Activated CD4-positive, alpha-beta memory T cell treated with anti-CD3 and anti-CD28 coated beads for 36 hours (primary cell): ENCODE results near the gene STAB1. TPM values are rescaled to one million over a fixed set of nuclear protein-coding genes. Genes with fewer than 3 reads are reported as not detected.

Source experiments
- CTCF ChIA-PET: fragments of 350-600 bp; sonication (Branson Sonifier 250); formaldehyde crosslinking; loops from one replicate; lab custom pipeline; 2021; ENCODE audit warnings: antibody characterized with exemption, inconsistent platforms; lab: Charles Lee
- POLR2A ChIA-PET: fragments of 350-600 bp; sonication (Branson Sonifier 250); formaldehyde crosslinking; loops from one replicate; lab custom pipeline; 2021; ENCODE audit warnings: antibody characterized with exemption; lab: Charles Lee
- DNase-seq: peaks from one replicate; pipeline ENCODE4 v3.0.0-alpha.2; 2020
- H3K27ac Mint-ChIP-seq: one replicate; pipeline ENCODE4 v1.8.0; 2021; ENCODE audit warnings: mixed read lengths
- H3K27me3 Mint-ChIP-seq: one replicate; pipeline ENCODE4 v1.8.0; 2021; ENCODE audit warnings: mixed read lengths
- H3K36me3 Mint-ChIP-seq: one replicate; pipeline ENCODE4 v1.8.0; 2021; ENCODE audit warnings: mixed read lengths
- H3K4me1 Mint-ChIP-seq: one replicate; pipeline ENCODE4 v1.8.0; 2021; ENCODE audit warnings: low read depth, mixed read lengths
- H3K4me3 Mint-ChIP-seq: one replicate; pipeline ENCODE4 v1.8.0; 2021; ENCODE audit warnings: mild to moderate bottlenecking, mixed read lengths
- H3K9me3 Mint-ChIP-seq: one replicate; pipeline ENCODE4 v1.8.0; 2021; ENCODE audit warnings: mixed read lengths
- intact Hi-C: fragments of 100-400 bp; cut with micrococcal nuclease; formaldehyde crosslinking; loops from one replicate; pipeline ENCODE4 v1.15.1; 2023
- total RNA-seq, 2 experiments: library from RNA; stranded (reverse); gene quantifications; one replicate each; pipeline ENCODE4 v1.2.3, GENCODE V29; 2021

STAB1 gene
- total RNA-seq, 2 experiments from 2014 or later, result 0.14 TPM; not detected in 1

- no peak overlapping the region for H3K4me3 Mint-ChIP-seq
- POLR2A ChIA-PET, result no interaction called here
- H3K9me3 Mint-ChIP-seq, result no peaks in the 10 kb centered on the region
- CTCF ChIA-PET, result no interaction called here
- H3K27me3 Mint-ChIP-seq, result no peaks in the 10 kb centered on the region
- no peak for DNase-seq
- no peak overlapping the region for H3K27ac Mint-ChIP-seq
- peaks cover 14% of the 10 kb centered on the region for H3K4me1 Mint-ChIP-seq
- peaks cover 24% of the 10 kb centered on the region for H3K36me3 Mint-ChIP-seq
- intact Hi-C loops, result no loop called here
Observed at GRCh38 chr3:52463416-52463815, 31.7 kb upstream of the STAB1 start.

GRCh38 chr3:52468336-52468735 lies 26.8 kb upstream of the STAB1 start:
- no peak overlapping the region for H3K4me3 Mint-ChIP-seq
- CTCF ChIA-PET, result interaction anchor here (0.8 kb wide), 1 partner anchor 30 kb away, joined by 3 read pairs; no protein-coding TSS in a partner anchor
- no peak for DNase-seq
- no peaks in the 10 kb centered on the region for H3K9me3 Mint-ChIP-seq
- intact Hi-C loops, result no loop called here
- H3K27me3 Mint-ChIP-seq, result no peaks in the 10 kb centered on the region
- peak overlapping the region; percentile 13 for H3K27ac Mint-ChIP-seq
- H3K4me1 Mint-ChIP-seq, result peaks cover 2% of the 10 kb centered on the region
- POLR2A ChIA-PET, result no interaction called here
- H3K36me3 Mint-ChIP-seq, result peaks cover 17% of the 10 kb centered on the region

DNA sequence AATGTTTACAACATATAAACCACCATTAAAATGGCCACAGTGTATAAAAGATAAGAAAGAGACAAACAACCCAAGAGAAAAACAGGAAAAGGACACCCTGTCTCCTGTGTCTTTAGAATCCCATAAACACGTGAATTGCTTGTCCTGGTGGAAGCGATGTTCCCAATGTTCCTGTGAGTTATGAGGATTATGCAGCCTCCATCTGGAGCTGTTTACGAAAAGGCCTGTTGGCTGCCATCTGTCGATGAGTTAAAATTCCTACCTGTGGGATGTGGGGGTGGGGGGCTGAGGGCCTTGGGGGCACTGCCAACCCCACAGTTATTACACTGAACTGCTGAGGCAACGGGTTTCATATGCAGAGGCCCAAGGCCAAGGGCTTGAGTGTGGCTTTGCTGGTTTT lies 26.1 kb upstream of the STAB1 start:
- Mint-ChIP-seq H3K36me3 (peaks cover 21% of the 10 kb centered on the region), H3K27ac (no peak overlapping the region), H3K9me3 (no peaks in the 10 kb centered on the region), H3K4me3 (no peak overlapping the region), H3K4me1 (no peaks in the 10 kb centered on the region), H3K27me3 (no peaks in the 10 kb centered on the region)
- DNase-seq, result no peak
- CTCF ChIA-PET, result interaction anchor here (0.8 kb wide), 1 partner anchor 29 kb away, joined by 3 read pairs; no protein-coding TSS in a partner anchor
- POLR2A ChIA-PET, result no interaction called here
- intact Hi-C loops, result no loop called here

DNA sequence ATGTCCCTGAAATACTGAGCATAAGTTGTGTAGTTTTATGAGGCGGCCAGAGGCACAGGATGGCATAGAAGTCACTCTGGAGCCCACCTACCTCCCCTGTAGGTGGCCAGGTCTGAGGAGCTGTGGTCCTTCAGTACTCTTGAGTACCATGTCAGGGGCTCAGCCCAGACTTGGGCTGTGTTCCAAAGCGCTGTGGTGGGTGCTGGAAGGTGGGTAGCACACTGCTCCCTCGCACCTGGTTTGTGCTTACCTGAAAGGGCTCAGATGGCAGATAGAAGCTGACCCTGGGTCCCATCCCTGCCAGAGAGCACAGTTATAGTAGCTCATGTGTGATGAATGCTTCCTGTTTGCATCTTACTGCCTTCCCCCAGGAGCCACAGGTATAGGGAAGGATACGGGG lies 24.2 kb upstream of the STAB1 start:
- DNase-seq, result no peak
- no peak overlapping the region for H3K4me3 Mint-ChIP-seq
- no peaks in the 10 kb centered on the region for H3K4me1 Mint-ChIP-seq
- H3K27me3 Mint-ChIP-seq, result no peaks in the 10 kb centered on the region
- ChIA-PET CTCF (interaction anchor here (1.2 kb wide), 1 partner anchor 25 kb away, joined by 3 read pairs; no protein-coding TSS in a partner anchor), POLR2A (no interaction called here)
- peaks cover 20% of the 10 kb centered on the region for H3K36me3 Mint-ChIP-seq
- H3K27ac Mint-ChIP-seq, result no peak overlapping the region
- intact Hi-C loops, result no loop called here
- H3K9me3 Mint-ChIP-seq, result no peaks in the 10 kb centered on the region

DNA sequence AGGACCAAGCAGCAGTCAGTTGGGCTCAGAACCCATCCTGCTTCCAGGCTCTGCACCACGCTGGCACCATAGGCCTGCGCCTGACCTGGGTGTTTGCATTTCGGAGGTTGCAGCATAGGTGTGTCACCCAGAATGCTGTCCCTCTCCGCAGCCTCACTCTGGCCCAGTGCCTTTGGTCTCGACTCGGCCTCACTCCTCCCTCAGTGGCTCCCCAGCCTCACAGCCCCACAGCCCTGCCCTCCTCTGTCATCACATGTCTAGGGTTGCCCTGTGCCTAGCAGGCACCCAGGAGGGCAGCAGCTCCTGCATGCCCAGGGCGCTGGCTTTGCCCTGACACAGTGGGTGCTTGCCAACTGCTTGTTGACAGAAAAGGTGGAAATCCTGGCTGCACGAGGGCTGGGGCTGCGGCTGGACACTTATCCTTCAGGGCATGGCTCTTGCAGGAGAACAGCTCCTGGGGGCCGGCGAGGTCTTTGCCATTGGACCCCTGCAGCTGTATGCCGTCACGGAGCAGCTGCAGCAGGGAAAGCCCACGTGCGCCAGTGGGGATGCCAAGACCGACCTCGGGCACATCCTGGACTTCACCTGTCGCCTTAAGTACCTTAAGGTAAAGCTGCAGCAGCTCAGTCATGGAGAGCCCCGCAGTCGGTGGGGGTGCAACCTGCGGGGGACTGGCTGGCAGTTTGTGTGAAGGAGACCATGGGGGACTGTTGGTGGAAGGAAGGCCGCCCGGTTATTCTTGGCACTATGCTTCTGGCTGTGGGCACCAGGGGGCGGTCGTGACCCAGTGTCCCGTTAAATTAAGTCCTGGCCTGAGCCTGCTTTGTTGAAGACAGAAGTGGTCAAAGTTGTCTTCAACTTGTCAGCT lies 23.5 kb upstream of the STAB1 start:
- Mint-ChIP-seq H3K9me3 (no peaks in the 10 kb centered on the region), H3K4me3 (no peak overlapping the region), H3K4me1 (no peaks in the 10 kb centered on the region), H3K27me3 (no peaks in the 10 kb centered on the region), H3K27ac (no peak overlapping the region), H3K36me3 (peaks cover 20% of the 10 kb centered on the region)
- peak; percentile 51 for DNase-seq
- intact Hi-C loops, result no loop called here
- POLR2A ChIA-PET, result no interaction called here
- CTCF ChIA-PET, result interaction anchor here (1.2 to 1.4 kb wide), 2 partner anchors 25 to 27 kb away, joined by 3 read pairs; no protein-coding TSS in a partner anchor

GRCh38 chr3:52472239-52473000 lies 22.7 kb upstream of the STAB1 start:
- H3K36me3 Mint-ChIP-seq, result peaks cover 23% of the 10 kb centered on the region
- intact Hi-C loops, result no loop called here
- no peaks in the 10 kb centered on the region for H3K4me1 Mint-ChIP-seq
- no peaks in the 10 kb centered on the region for H3K9me3 Mint-ChIP-seq
- DNase-seq, result no peak
- H3K27ac Mint-ChIP-seq, result no peak overlapping the region
- ChIA-PET POLR2A (no interaction called here), CTCF (interaction anchor here (1.4 kb wide), 1 partner anchor 28 kb away, joined by 3 read pairs; no protein-coding TSS in a partner anchor)
- no peak overlapping the region for H3K4me3 Mint-ChIP-seq
- no peaks in the 10 kb centered on the region for H3K27me3 Mint-ChIP-seq

DNA sequence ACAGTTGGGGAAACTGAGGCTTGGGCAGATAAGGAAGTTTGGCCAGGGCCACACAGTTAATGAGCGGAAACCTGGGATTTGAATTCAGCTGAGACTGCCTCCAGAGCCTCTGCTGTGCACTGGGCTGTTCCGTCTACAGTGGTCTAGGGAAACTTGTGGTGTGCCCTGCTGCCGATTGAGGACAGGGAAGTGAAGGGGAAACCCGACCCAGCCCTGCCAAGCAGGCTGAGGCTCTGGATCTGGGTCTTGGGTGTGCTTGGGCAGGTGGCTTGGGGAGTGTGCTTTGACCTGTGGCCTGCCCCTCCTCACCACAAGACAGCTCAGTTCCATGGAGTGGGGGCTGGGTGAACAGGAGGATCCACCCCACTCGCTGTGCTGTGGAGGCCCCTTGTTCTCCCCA lies 22.1 kb upstream of the STAB1 start:
- no peak overlapping the region for H3K27ac Mint-ChIP-seq
- no peak overlapping the region for H3K4me3 Mint-ChIP-seq
- no peaks in the 10 kb centered on the region for H3K27me3 Mint-ChIP-seq
- no peaks in the 10 kb centered on the region for H3K4me1 Mint-ChIP-seq
- ChIA-PET POLR2A (no interaction called here), CTCF (interaction anchor here (1.4 kb wide), 1 partner anchor 29 kb away, joined by 3 read pairs; no protein-coding TSS in a partner anchor)
- H3K36me3 Mint-ChIP-seq, result peaks cover 25% of the 10 kb centered on the region
- DNase-seq, result no peak
- intact Hi-C loops, result no loop called here
- H3K9me3 Mint-ChIP-seq, result no peaks in the 10 kb centered on the region

DNA sequence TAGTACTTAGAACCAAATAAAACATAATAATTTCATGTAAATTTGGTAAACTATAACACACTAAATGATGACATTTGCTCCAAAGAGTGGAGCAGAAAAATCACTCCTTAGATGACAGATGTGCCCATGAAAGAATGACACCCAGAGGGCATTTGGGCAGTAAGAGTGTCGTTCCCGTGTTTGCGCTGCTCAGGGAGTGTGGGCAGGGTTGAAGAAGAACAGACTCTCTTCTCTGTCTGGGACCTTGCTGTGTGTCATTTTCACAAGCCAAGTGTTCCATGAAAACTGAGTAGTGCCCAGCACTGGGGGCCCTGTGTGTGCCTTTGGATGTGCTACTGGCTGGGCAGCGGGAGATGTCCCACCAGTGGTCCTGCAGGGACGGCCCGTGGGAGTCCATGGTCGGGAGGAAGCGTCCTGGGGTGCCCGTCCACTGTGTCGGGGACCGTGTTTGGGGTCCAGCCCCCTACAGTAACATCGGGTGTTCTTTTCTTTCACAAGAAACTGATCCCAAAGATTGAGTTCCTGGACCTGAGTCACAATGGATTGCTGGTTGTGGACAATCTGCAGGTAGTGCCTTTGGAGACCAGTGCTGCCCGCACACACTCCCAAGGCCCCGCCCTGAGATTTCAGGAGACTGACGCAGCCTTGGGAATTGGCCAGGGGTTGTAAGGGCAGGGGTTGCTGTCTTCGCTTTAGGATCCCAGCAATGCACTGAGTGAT lies 17.9 kb upstream of the STAB1 start:
- no peak for DNase-seq
- no peaks in the 10 kb centered on the region for H3K27me3 Mint-ChIP-seq
- no peaks in the 10 kb centered on the region for H3K9me3 Mint-ChIP-seq
- H3K36me3 Mint-ChIP-seq, result peaks cover 40% of the 10 kb centered on the region
- no peak overlapping the region for H3K27ac Mint-ChIP-seq
- H3K4me3 Mint-ChIP-seq, result no peak overlapping the region
- POLR2A ChIA-PET, result interaction anchor here (0.7 kb wide), 1 partner anchor 356 kb away, joined by 3 read pairs; no protein-coding TSS in a partner anchor
- CTCF ChIA-PET, result no interaction called here
- no peaks in the 10 kb centered on the region for H3K4me1 Mint-ChIP-seq
- intact Hi-C loops, result no loop called here

DNA sequence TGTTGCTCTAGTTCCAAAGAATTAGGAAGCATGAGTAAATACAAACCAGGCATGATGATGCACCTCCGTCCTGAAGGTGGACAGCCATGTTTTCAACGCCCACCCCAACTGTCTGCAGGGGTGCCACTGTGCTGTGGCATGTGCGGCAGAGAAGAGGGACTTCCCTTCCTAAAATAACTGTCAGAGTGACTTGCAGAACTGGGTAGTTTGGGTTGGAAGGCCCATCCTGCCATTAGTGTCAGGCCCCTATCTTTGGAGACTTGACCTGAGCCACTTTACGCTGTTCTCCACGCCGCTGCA lies 17.4 kb upstream of the STAB1 start:
- intact Hi-C loops, result no loop called here
- ChIA-PET POLR2A (no interaction called here), CTCF (no interaction called here)
- DNase-seq, result no peak
- Mint-ChIP-seq H3K36me3 (peaks cover 38% of the 10 kb centered on the region), H3K27ac (no peak overlapping the region), H3K4me3 (no peak overlapping the region), H3K4me1 (no peaks in the 10 kb centered on the region), H3K9me3 (no peaks in the 10 kb centered on the region), H3K27me3 (no peaks in the 10 kb centered on the region)

DNA sequence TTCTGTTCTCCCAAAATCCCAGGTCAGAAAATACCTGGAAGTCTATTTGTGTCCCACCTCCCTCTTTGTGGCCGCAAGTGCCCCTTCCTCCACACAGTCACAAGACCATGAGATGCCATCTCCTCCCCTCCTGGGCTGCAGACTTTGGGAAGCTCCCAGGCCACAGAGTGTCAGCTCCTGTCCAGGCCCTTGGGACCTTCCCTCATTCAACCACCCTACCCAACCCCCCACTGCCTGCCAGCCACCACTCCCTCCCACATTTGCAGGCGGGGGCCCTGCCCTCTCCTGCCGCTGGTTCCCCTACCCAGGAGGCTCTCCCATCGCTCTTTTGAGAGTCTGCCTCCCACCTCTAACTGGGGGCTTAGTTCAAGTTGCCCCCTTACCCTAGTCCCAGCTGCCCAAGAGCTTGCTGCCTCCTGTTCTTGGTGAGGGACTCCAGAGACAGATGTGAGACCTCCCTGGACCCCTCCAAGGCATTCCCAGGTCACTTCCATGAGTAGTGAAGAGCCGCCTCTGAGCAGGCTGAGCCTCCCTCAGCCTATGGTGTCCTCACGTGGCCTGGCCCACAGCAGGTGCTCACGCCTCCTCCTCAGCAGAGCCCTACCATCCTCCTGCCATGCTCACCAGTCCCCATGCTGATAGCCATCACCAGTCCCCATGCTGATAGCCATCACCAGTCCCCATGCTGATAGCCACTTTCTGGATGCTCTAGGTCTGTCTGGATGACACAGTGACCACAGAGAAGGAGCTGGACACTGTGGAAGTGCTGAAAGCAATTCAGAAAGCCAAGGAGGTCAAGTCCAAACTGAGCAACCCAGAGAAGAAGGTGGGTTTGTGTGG lies 15.9 kb upstream of the STAB1 start:
- H3K27me3 Mint-ChIP-seq, result no peaks in the 10 kb centered on the region
- ChIA-PET CTCF (no interaction called here), POLR2A (no interaction called here)
- no peaks in the 10 kb centered on the region for H3K9me3 Mint-ChIP-seq
- H3K4me1 Mint-ChIP-seq, result no peaks in the 10 kb centered on the region
- no peak for DNase-seq
- intact Hi-C loops, result no loop called here
- no peak overlapping the region for H3K27ac Mint-ChIP-seq
- peaks cover 28% of the 10 kb centered on the region for H3K36me3 Mint-ChIP-seq
- H3K4me3 Mint-ChIP-seq, result no peak overlapping the region

DNA sequence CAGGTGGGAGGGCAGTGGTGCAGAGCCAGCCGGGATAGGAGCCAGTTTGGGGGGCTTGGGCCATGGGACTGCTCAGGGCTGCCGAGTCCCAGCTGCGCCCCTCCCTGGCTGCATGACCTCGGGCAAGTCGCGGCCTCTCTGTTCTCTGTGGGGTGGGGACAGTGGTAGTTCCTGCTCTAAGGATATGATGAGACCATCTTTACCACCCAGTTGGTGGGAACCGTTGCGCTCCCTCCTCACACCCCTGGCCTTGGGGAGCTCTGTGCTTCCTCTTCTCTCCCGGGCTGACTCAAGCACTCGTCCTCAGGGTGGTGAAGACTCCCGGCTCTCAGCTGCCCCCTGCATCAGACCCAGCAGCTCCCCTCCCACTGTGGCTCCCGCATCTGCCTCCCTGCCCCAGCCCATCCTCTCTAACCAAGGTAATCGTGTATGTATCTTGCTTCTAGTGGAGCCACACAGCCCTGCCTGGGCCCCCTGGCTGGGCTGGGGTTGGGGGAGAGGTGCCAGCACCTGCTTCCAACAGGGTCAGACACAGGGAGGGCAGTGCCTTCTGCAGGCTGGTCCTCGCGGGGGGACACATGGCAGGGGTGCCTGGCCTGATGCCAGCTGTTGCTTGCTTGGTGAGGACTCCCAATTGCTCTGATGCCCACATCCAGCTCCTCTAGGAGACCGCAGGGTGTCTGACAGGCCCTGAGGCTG lies 15.1 kb upstream of the STAB1 start:
- ChIA-PET CTCF (no interaction called here), POLR2A (no interaction called here)

More for the DNA sequence above, 15.1 kb upstream of the STAB1 start:
- intact Hi-C loops, result no loop called here
- H3K27ac Mint-ChIP-seq, result no peak overlapping the region
- no peak for DNase-seq
- no peaks in the 10 kb centered on the region for H3K27me3 Mint-ChIP-seq
- no peaks in the 10 kb centered on the region for H3K9me3 Mint-ChIP-seq
- peaks cover 28% of the 10 kb centered on the region for H3K36me3 Mint-ChIP-seq
- no peak overlapping the region for H3K4me3 Mint-ChIP-seq
- H3K4me1 Mint-ChIP-seq, result no peaks in the 10 kb centered on the region
